H1 (cell line): ENCODE data around the gene RORB. TPM values are rescaled to one million over a fixed set of nuclear protein-coding genes. Genes with fewer than 3 reads are reported as not detected.

Experiments used
- CTCF ChIA-PET: fragments of 300-600 bp; sonication (Branson Sonifier 250); formaldehyde crosslinking; loops from one replicate; lab custom pipeline; 2021; ENCODE audit not compliant: partially characterized antibody; lab: Charles Lee
- POLR2A ChIA-PET: fragments of 300-600 bp; sonication (Branson Sonifier 250); formaldehyde crosslinking; loops from one replicate; lab custom pipeline; 2021; ENCODE audit warnings: inconsistent platforms; ENCODE audit not compliant: partially characterized antibody; lab: Charles Lee
- DNase-seq, 2 experiments: peaks; one replicate each; pipeline versions ENCODE4 v3.0.0 to v3.0.0-alpha.2; 2010 to 2022; ENCODE audit warnings: low spot score in 2 of 2, low read depth in 1 of 2, mixed read lengths in 1 of 2
- FAIRE-seq: peaks from 2 replicates; lab custom pipeline; 2011; peaks lifted over from hg19 to GRCh38; lab: Jason Lieb, UNC
- H2AFZ ChIP-seq: 2 replicates; pipeline ENCODE4 v1.8.1; 2012; ENCODE audit warnings: low read length, inconsistent platforms
- H2AK5ac ChIP-seq: 2 replicates; pipeline ENCODE4 v1.6.1; 2013; ENCODE audit warnings: low read depth, low read length
- H2BK120ac ChIP-seq: replicated peaks from 2 replicates; pipeline ENCODE3; 2013; ENCODE audit warnings: low read depth, low read length, inconsistent platforms
- H2BK12ac ChIP-seq: 2 replicates; pipeline ENCODE4 v1.6.1; 2013; ENCODE audit warnings: low read depth, low read length
- H2BK15ac ChIP-seq: 2 replicates; pipeline ENCODE4 v1.6.1; 2013; ENCODE audit warnings: low read length
- H2BK20ac ChIP-seq: 2 replicates; pipeline ENCODE4 v1.6.1; 2013; ENCODE audit warnings: low read length
- H2BK5ac ChIP-seq: 2 replicates; pipeline ENCODE4 v1.6.1; 2013; ENCODE audit warnings: low read depth, low read length
- H3K14ac ChIP-seq: 2 replicates; pipeline ENCODE4 v1.6.1; 2013; ENCODE audit warnings: inconsistent platforms; ENCODE audit not compliant: insufficient read length
- H3K18ac ChIP-seq: 2 replicates; pipeline ENCODE4 v1.6.1; 2013; ENCODE audit warnings: low read length; ENCODE audit errors: extremely low read depth
- H3K23ac ChIP-seq: 2 replicates; pipeline ENCODE4 v1.6.1; 2013; ENCODE audit warnings: inconsistent platforms; ENCODE audit not compliant: insufficient read length
- H3K23me2 ChIP-seq: 2 replicates; pipeline ENCODE4 v1.6.1; 2013; ENCODE audit warnings: low read depth, low read length
- H3K27ac ChIP-seq: 2 replicates; pipeline ENCODE4 v1.6.1; 2011; ENCODE audit warnings: low read depth, low read length, inconsistent platforms
- H3K27me3 ChIP-seq, 4 experiments: replicated peaks in 1 of 4; 1 replicate in 1 of 4; 2 replicates in 3 of 4; pipeline versions ENCODE4 v1.6.1 to v1.8.1; 2011 to 2013; ENCODE audit warnings: low read length in 3 of 4, mild to moderate bottlenecking in 3 of 4, inconsistent platforms in 2 of 4, mixed read lengths in 2 of 4, moderate library complexity in 1 of 4; ENCODE audit not compliant: control insufficient read depth in 3 of 4, insufficient read depth in 3 of 4; ENCODE audit errors: extremely low read depth in 1 of 4
- H3K36me3 ChIP-seq, 4 experiments: 2 replicates each; pipeline versions ENCODE4 v1.6.1 to v1.8.1; 2011 to 2013; ENCODE audit warnings: mild to moderate bottlenecking in 4 of 4, low read length in 3 of 4, moderate library complexity in 2 of 4, control low read depth in 1 of 4, inconsistent platforms in 1 of 4; ENCODE audit not compliant: insufficient read depth in 4 of 4, control insufficient read depth in 2 of 4
- H3K4ac ChIP-seq: replicated peaks from 2 replicates; pipeline ENCODE3; 2013; ENCODE audit warnings: low read length, low read depth, mixed read lengths, inconsistent platforms; ENCODE audit not compliant: insufficient read length
- H3K4me1 ChIP-seq, 4 experiments: replicated peaks in 1 of 4; 1 replicate in 1 of 4; 2 replicates in 3 of 4; pipeline versions ENCODE4 v1.6.1 to v1.8.1; 2011 to 2013; ENCODE audit warnings: low read length in 3 of 4, inconsistent platforms in 2 of 4, mixed read lengths in 1 of 4; ENCODE audit not compliant: insufficient read depth in 4 of 4, control insufficient read depth in 3 of 4
- H3K4me2 ChIP-seq, 2 experiments: 2 replicates each; pipeline versions ENCODE4 v1.6.1 to v1.8.1; 2011 to 2013; ENCODE audit warnings: low read depth in 2 of 2, low read length in 2 of 2, control low read depth in 1 of 2, inconsistent platforms in 1 of 2, mild to moderate bottlenecking in 1 of 2; ENCODE audit not compliant: insufficient read depth in 1 of 2
- H3K4me3 ChIP-seq, 4 experiments: fragments of 200-600, 300-600 bp in 1 of 4; sonication (generic), shearing (Covaris generic), sonication (Bioruptor Twin) in 1 of 4; 2 replicates each; pipeline versions ENCODE4 v1.5.1 to v1.8.1; 2011 to 2016; ENCODE audit warnings: low read length in 4 of 4, low read depth in 3 of 4, control low read depth in 2 of 4, inconsistent platforms in 2 of 4, mild to moderate bottlenecking in 2 of 4, mixed read lengths in 1 of 4, moderate library complexity in 1 of 4; ENCODE audit not compliant: insufficient read depth in 2 of 4; ENCODE audit errors: extremely low read depth in 1 of 4
- H3K56ac ChIP-seq: replicated peaks from 2 replicates; pipeline ENCODE3; 2013; ENCODE audit warnings: low read depth, mild to moderate bottlenecking, mixed read lengths, low read length, inconsistent platforms; ENCODE audit not compliant: insufficient read length
- H3K79me1 ChIP-seq: 2 replicates; pipeline ENCODE4 v1.6.1; 2013; ENCODE audit warnings: low read depth, low read length, control low read depth
- H3K79me2 ChIP-seq, 2 experiments: 2 replicates each; pipeline versions ENCODE4 v1.6.1 to v1.8.1; 2012 to 2013; ENCODE audit warnings: low read length in 2 of 2, mild to moderate bottlenecking in 2 of 2, inconsistent platforms in 1 of 2; ENCODE audit not compliant: insufficient read depth in 2 of 2, control insufficient read depth in 1 of 2
- H3K9ac ChIP-seq, 4 experiments: replicated peaks in 1 of 4; 1 replicate in 1 of 4; 2 replicates in 3 of 4; pipeline versions ENCODE4 v1.6.1 to v1.8.1; 2011 to 2013; ENCODE audit warnings: low read depth in 3 of 4, low read length in 3 of 4, control low read depth in 2 of 4, mild to moderate bottlenecking in 2 of 4, moderate library complexity in 2 of 4, inconsistent platforms in 1 of 4; ENCODE audit errors: extremely low read depth in 1 of 4
- H3K9me3 ChIP-seq, 2 experiments: 2 replicates each; pipeline versions ENCODE4 v1.6.1 to v1.8.1; 2012 to 2013; ENCODE audit warnings: mild to moderate bottlenecking in 2 of 2, moderate library complexity in 2 of 2, control low read depth in 1 of 2, inconsistent platforms in 1 of 2, low read depth in 1 of 2, low read length in 1 of 2, mixed read lengths in 1 of 2; ENCODE audit not compliant: insufficient read depth in 2 of 2
- H4K20me1 ChIP-seq, 2 experiments: replicated peaks in 1 of 2; 2 replicates each; pipeline versions ENCODE3 to v1.8.1; 2011 to 2013; ENCODE audit warnings: inconsistent platforms in 2 of 2, low read length in 2 of 2, mild to moderate bottlenecking in 1 of 2; ENCODE audit not compliant: insufficient read depth in 2 of 2, control insufficient read depth in 1 of 2
- H4K5ac ChIP-seq: 2 replicates; pipeline ENCODE4 v1.6.1; 2013; ENCODE audit warnings: low read length, low read depth, mixed read lengths, inconsistent platforms; ENCODE audit not compliant: insufficient read length
- H4K8ac ChIP-seq: 2 replicates; pipeline ENCODE4 v1.8.0; 2013; ENCODE audit warnings: mild to moderate bottlenecking, moderate library complexity, low read length, inconsistent platforms; ENCODE audit not compliant: insufficient read depth; ENCODE audit errors: extremely low read depth
- H4K91ac ChIP-seq: replicated peaks from 2 replicates; pipeline ENCODE3; 2013; ENCODE audit warnings: low read length, mixed read lengths, inconsistent platforms; ENCODE audit not compliant: insufficient read length
- BACH1 ChIP-seq: IDR thresholded peaks from 2 replicates; pipeline ENCODE4 v1.6.1; 2012; ENCODE audit warnings: low read length, improper control_type of control experiment
- BRCA1 ChIP-seq: IDR thresholded peaks from 2 replicates; pipeline ENCODE4 v1.6.1; 2012; ENCODE audit warnings: low read depth, low read length, improper control_type of control experiment
- CBX8 ChIP-seq: fragments of 300-800, 300-1000 bp; sonication (generic); IDR thresholded peaks from 2 replicates; pipeline ENCODE4 v1.7.1; 2016; ENCODE audit warnings: low read depth, low read length, borderline replicate concordance
- CTBP2 ChIP-seq: IDR thresholded peaks from 2 replicates; pipeline ENCODE4 v1.7.0; 2011; ENCODE audit warnings: borderline replicate concordance, mild to moderate bottlenecking, moderate library complexity, mixed read lengths, low read length; ENCODE audit not compliant: insufficient read depth, insufficient read length
- MAFK ChIP-seq: IDR thresholded peaks from 2 replicates; pipeline ENCODE4 v1.6.1; 2012; ENCODE audit warnings: low read depth, mild to moderate bottlenecking, improper control_type of control experiment, low read length
- NANOG ChIP-seq: IDR thresholded peaks from 2 replicates; pipeline ENCODE4 v1.6.1; 2011; ENCODE audit warnings: low read length, low read depth, mild to moderate bottlenecking, inconsistent platforms; ENCODE audit not compliant: insufficient read depth, poor library complexity, severe bottlenecking
- PHF8 ChIP-seq: fragments of 200-600 bp; sonication (generic); conservative IDR thresholded peaks from 2 replicates; pipeline ENCODE4 v1.7.1; 2012; ENCODE audit warnings: low read depth, mild to moderate bottlenecking, inconsistent platforms, low read length, moderate library complexity
- POLR2A ChIP-seq, 2 experiments: IDR thresholded peaks; 1 replicate in 1 of 2; 2 replicates in 1 of 2; pipeline ENCODE4 v1.6.1; 2011; ENCODE audit warnings: low read depth in 2 of 2, low read length in 2 of 2, mild to moderate bottlenecking in 2 of 2; ENCODE audit errors: control extremely low read depth in 1 of 2
- POU5F1 ChIP-seq: IDR thresholded peaks from 2 replicates; pipeline ENCODE4 v1.6.1; 2011; ENCODE audit warnings: low read depth, mild to moderate bottlenecking, low read length, moderate library complexity
- RXRA ChIP-seq: IDR thresholded peaks from 2 replicates; pipeline ENCODE4 v1.6.1; 2011; ENCODE audit warnings: low read depth, mild to moderate bottlenecking, low read length, moderate library complexity; ENCODE audit not compliant: insufficient read depth
- TAF1 ChIP-seq: IDR thresholded peaks from 2 replicates; pipeline ENCODE4 v1.6.1; 2011; ENCODE audit warnings: mild to moderate bottlenecking, low read depth, low read length
- TAF7 ChIP-seq: optimal IDR thresholded peaks from 2 replicates; pipeline ENCODE3; 2011; ENCODE audit warnings: low read depth, mild to moderate bottlenecking, inconsistent platforms, low read length, moderate library complexity, borderline replicate concordance
- WGBS, 2 experiments: shearing (Covaris generic) in 1 of 2; methylation state at CpG; one replicate each; pipeline versions ENCODE4 v1.1.6 to v1.1.7; 2013 to 2015; ENCODE audit warnings: low lambda C conversion rate in 2 of 2, mixed read lengths in 2 of 2, inconsistent platforms in 1 of 2, low coverage in 1 of 2, missing lambda C conversion rate in 1 of 2; ENCODE audit not compliant: insufficient replicate concordance in 2 of 2, insufficient coverage in 1 of 2, insufficient read length in 1 of 2; ENCODE audit errors: extremely low coverage in 1 of 2, missing lambda C conversion rate in 1 of 2; 5-methylcytosine and 5-hydroxymethylcytosine counted together
- polyA plus RNA-seq, 7 experiments: library from polyadenylated mRNA; depleted of rRNA in 3 of 7; stranded (reverse) in 5 of 7; unstranded in 2 of 7; fragments of >200 nt in 5 of 7; fragments of 200-250 nt in 2 of 7; gene quantifications; 1 replicate in 5 of 7; 2 replicates in 1 of 7; 4 replicates in 1 of 7; pipeline versions ENCODE4 v1.2.1 to v1.2.3, GENCODE V29; 2011 to 2013; ENCODE audit warnings: missing spikeins in 2 of 7, mixed read lengths in 2 of 7
- total RNA-seq: library from RNA; stranded (reverse); fragmentation: NEBNext Ultra II Directional; extraction: Animal tissue kit (Norgen Biotek cat#: 25700); gene quantifications from 2 replicates; pipeline ENCODE4 v1.2.1, GENCODE V29; 2021

The RORB gene
- total and polyA plus RNA-seq, 2 of the 8 experiments (the other 6 are each of a cell fraction or from before 2014, with no cell fraction given) = 2.3 to 7.1 TPM

GRCh38 chr9:74554751-74555419, 57.8 kb downstream of the RORB start:
- POLR2A ChIA-PET = interaction anchor here (0.6 to 0.9 kb wide), 2 partner anchors 55 to 158 kb away, joined by 3 read pairs; no protein-coding TSS in a partner anchor
- no peak overlapping the region for H3K9ac ChIP-seq
- H2AFZ ChIP-seq = no peak overlapping the region

More at GRCh38 chr9:74554751-74555419, 57.8 kb downstream of the RORB start:
- Histone ChIP-seq H3K14ac (no peak overlapping the region), H3K36me3 (no peaks in the 10 kb centered on the region), H3K23me2 (no peaks in the 10 kb centered on the region), H4K5ac (no peak overlapping the region), H4K20me1 (no peaks in the 10 kb centered on the region), H3K4me3 (no peak overlapping the region), H3K27ac (no peak overlapping the region), H3K79me1 (no peaks in the 10 kb centered on the region), H2BK20ac (no peak overlapping the region), H2BK120ac (no peak overlapping the region), H3K79me2 (no peaks in the 10 kb centered on the region), H2BK5ac (no peak overlapping the region), H3K4me2 (no peak overlapping the region), H3K4ac (no peak overlapping the region), H2BK15ac (no peak overlapping the region), H3K4me1 (peaks cover 0 to 3% (median 0%) of the 10 kb centered on the region in 4 experiments; a peak in 1 of 7 replicates), H2BK12ac (no peak overlapping the region), H3K56ac (no peak overlapping the region), H4K8ac (no peak overlapping the region), H2AK5ac (no peak overlapping the region), H3K27me3 (no peaks in the 10 kb centered on the region), H3K23ac (no peak overlapping the region), H3K18ac (no peak overlapping the region), H4K91ac (no peak overlapping the region), H3K9me3 (no peaks in the 10 kb centered on the region)
- FAIRE-seq (no peak), DNase-seq (no peak)
- CTCF ChIA-PET = interaction anchor here (0.7 to 1.0 kb wide), 2 partner anchors 15 to 23 kb away, joined by 3 read pairs; no protein-coding TSS in a partner anchor
- TF ChIP-seq CBX8 (no peak), BRCA1 (no peak), BACH1 (no peak), TAF1 (no peak), NANOG (no peak), RXRA (no peak), MAFK (no peak), TAF7 (no peak), PHF8 (no peak), CTBP2 (no peak), POLR2A (IDR thresholded peaks at IDR 0.05; ENCODE audit: control extremely low read depth in 1 of 2, low read depth in 2 of 2, low read length in 2 of 2) (no peak), POU5F1 (no peak)
- 89% methylated on average over 9 of the region's 9 CpGs; no CpG with 5 or more reads in 1 of the 2 experiments for whole genome bisulfite sequencing, 2 experiments
